IMR-90 (cell line): ENCODE measurements around the gene SLC38A11. TPM values are rescaled to one million over a fixed set of nuclear protein-coding genes. Genes with fewer than 3 reads are reported as not detected.

ENCODE experiments used
- ATAC-seq: fragments of 200-7000 bp; cut with Tn5 transposase; 2 replicates; pipeline ENCODE4 v1.9.1; 2020; ENCODE audit warnings: low read depth, mild to moderate bottlenecking, moderate library complexity
- BruUV-seq: library from RNA; stranded (reverse); fragments of 400-500 nt; replicated peaks from 2 replicates; lab custom pipeline; 2021; lab: Mats Ljungman, UMichigan
- CTCF ChIA-PET: fragments of 300-600 bp; formaldehyde crosslinking; extraction: SDS; loops from one replicate; lab custom pipeline; 2021; ENCODE audit warnings: antibody characterized with exemption; lab: Yijun Ruan, JAX
- POLR2A ChIA-PET: fragments of 300-600 bp; sonication (Branson Sonifier 250); formaldehyde crosslinking; loops from one replicate; lab custom pipeline; 2022; ENCODE audit warnings: antibody characterized with exemption; ENCODE audit not compliant: unreplicated experiment; lab: Charles Lee
- DNase-seq: peaks from one replicate; pipeline ENCODE4 v3.0.0; 2013
- H2AFZ ChIP-seq: replicated peaks from 2 replicates; pipeline ENCODE3; 2013; ENCODE audit warnings: low read length, mild to moderate bottlenecking; ENCODE audit not compliant: poor library complexity
- H2AK5ac ChIP-seq: 2 replicates; pipeline ENCODE4 v1.6.1; 2013; ENCODE audit warnings: low read depth, low read length, inconsistent platforms
- H2AK9ac ChIP-seq: replicated peaks from 2 replicates; pipeline ENCODE3; 2013; ENCODE audit warnings: mild to moderate bottlenecking, low read depth, low read length, moderate library complexity; ENCODE audit not compliant: poor library complexity
- H2BK120ac ChIP-seq: 2 replicates; pipeline ENCODE4 v1.6.1; 2013; ENCODE audit warnings: low read depth, low read length, inconsistent platforms
- H2BK15ac ChIP-seq: 3 replicates; pipeline ENCODE4 v1.6.1; 2013; ENCODE audit warnings: low read depth, low read length, inconsistent platforms
- H2BK20ac ChIP-seq: 2 replicates; pipeline ENCODE4 v1.6.1; 2013; ENCODE audit warnings: low read depth, mild to moderate bottlenecking, inconsistent platforms, low read length, moderate library complexity
- H2BK5ac ChIP-seq: 2 replicates; pipeline ENCODE4 v1.6.1; 2013; ENCODE audit warnings: mild to moderate bottlenecking, low read depth, low read length, inconsistent platforms; ENCODE audit not compliant: poor library complexity, severe bottlenecking
- H3K14ac ChIP-seq: replicated peaks from 2 replicates; pipeline ENCODE4 v1.6.1; 2013; ENCODE audit warnings: low read depth, low read length, inconsistent platforms
- H3K18ac ChIP-seq: 2 replicates; pipeline ENCODE4 v1.6.1; 2013; ENCODE audit warnings: low read depth, low read length, control low read depth
- H3K23ac ChIP-seq: 2 replicates; pipeline ENCODE4 v1.6.1; 2013; ENCODE audit warnings: low read depth, low read length, inconsistent platforms
- H3K27ac ChIP-seq: 2 replicates; pipeline ENCODE4 v1.5.1; 2013; ENCODE audit warnings: mild to moderate bottlenecking, control low read depth, low read length; ENCODE audit not compliant: insufficient read depth
- H3K27me3 ChIP-seq: 2 replicates; pipeline ENCODE4 v1.6.1; 2013; ENCODE audit warnings: low read length; ENCODE audit not compliant: control insufficient read depth, insufficient read depth
- H3K36me3 ChIP-seq: 2 replicates; pipeline ENCODE4 v1.6.1; 2013; ENCODE audit warnings: low read length, mixed read lengths; ENCODE audit not compliant: control insufficient read depth, insufficient read depth
- H3K4ac ChIP-seq: 2 replicates; pipeline ENCODE4 v1.6.1; 2013; ENCODE audit warnings: low read depth, low read length, inconsistent platforms
- H3K4me1 ChIP-seq: 2 replicates; pipeline ENCODE4 v1.6.1; 2013; ENCODE audit warnings: low read length, mixed read lengths; ENCODE audit not compliant: control insufficient read depth, insufficient read depth
- H3K4me2 ChIP-seq: 2 replicates; pipeline ENCODE4 v1.6.1; 2013; ENCODE audit warnings: low read depth, mild to moderate bottlenecking, control low read depth, low read length, moderate library complexity
- H3K4me3 ChIP-seq: 2 replicates; pipeline ENCODE4 v1.5.1; 2013; ENCODE audit warnings: low read depth, mild to moderate bottlenecking, control low read depth, low read length, moderate library complexity; ENCODE audit not compliant: insufficient read depth
- H3K56ac ChIP-seq: 2 replicates; pipeline ENCODE4 v1.6.1; 2013; ENCODE audit warnings: low read length, inconsistent platforms; ENCODE audit not compliant: insufficient read depth; ENCODE audit errors: extremely low read depth
- H3K79me1 ChIP-seq, 2 experiments: 2 replicates each; pipeline ENCODE4 v1.6.1; 2013; ENCODE audit warnings: low read length in 2 of 2, inconsistent platforms in 1 of 2, low read depth in 1 of 2
- H3K9ac ChIP-seq: 2 replicates; pipeline ENCODE4 v1.6.1; 2013; ENCODE audit warnings: low read depth, low read length, control low read depth
- H3K9me1 ChIP-seq: 2 replicates; pipeline ENCODE4 v1.6.1; 2013; ENCODE audit warnings: low read length, inconsistent platforms; ENCODE audit not compliant: insufficient read depth
- H3K9me3 ChIP-seq: 2 replicates; pipeline ENCODE4 v1.6.1; 2013; ENCODE audit warnings: low read length; ENCODE audit not compliant: control insufficient read depth, insufficient read depth
- H4K20me1 ChIP-seq: 2 replicates; pipeline ENCODE4 v1.6.1; 2013; ENCODE audit warnings: low read length, inconsistent platforms; ENCODE audit not compliant: insufficient read depth
- H4K5ac ChIP-seq: 2 replicates; pipeline ENCODE4 v1.6.1; 2013; ENCODE audit warnings: mild to moderate bottlenecking, low read depth, low read length, control low read depth
- H4K8ac ChIP-seq, 2 experiments: 2 replicates each; pipeline ENCODE4 v1.6.1; 2013; ENCODE audit warnings: low read depth in 2 of 2, low read length in 2 of 2, control low read depth in 1 of 2, inconsistent platforms in 1 of 2
- H4K91ac ChIP-seq: 2 replicates; pipeline ENCODE4 v1.6.1; 2013; ENCODE audit warnings: low read depth, low read length, inconsistent platforms; ENCODE audit not compliant: insufficient read depth
- BHLHE40 ChIP-seq: fragments of 150-350 bp; IDR thresholded peaks from 2 replicates; pipeline ENCODE4 v1.6.1; 2016; ENCODE audit warnings: mild to moderate bottlenecking, low read depth, low read length
- CEBPB ChIP-seq: IDR thresholded peaks from 2 replicates; pipeline ENCODE4 v1.6.1; 2012; ENCODE audit warnings: low read depth, low read length, improper control_type of control experiment
- CHD1 ChIP-seq: IDR thresholded peaks from 2 replicates; pipeline ENCODE4 v1.6.1; 2012; ENCODE audit warnings: low read depth, low read length, improper control_type of control experiment
- ELK1 ChIP-seq: fragments of 150-350 bp; IDR thresholded peaks from 2 replicates; pipeline ENCODE4 v1.6.1; 2016; ENCODE audit warnings: low read depth, mild to moderate bottlenecking, low read length, moderate library complexity, borderline replicate concordance
- FOS ChIP-seq: fragments of 150-350 bp; IDR thresholded peaks from 2 replicates; pipeline ENCODE4 v1.6.1; 2016; ENCODE audit warnings: low read depth, low read length
- MAFK ChIP-seq: IDR thresholded peaks from 2 replicates; pipeline ENCODE4 v1.6.1; 2012; ENCODE audit warnings: low read depth, low read length, improper control_type of control experiment
- MAZ ChIP-seq: IDR thresholded peaks from 2 replicates; pipeline ENCODE4 v1.6.1; 2012; ENCODE audit warnings: low read depth, mild to moderate bottlenecking, low read length, improper control_type of control experiment, moderate library complexity, borderline replicate concordance
- MXI1 ChIP-seq: IDR thresholded peaks from 2 replicates; pipeline ENCODE4 v1.6.1; 2012; ENCODE audit warnings: low read depth, mild to moderate bottlenecking, low read length, moderate library complexity, borderline replicate concordance
- NFE2L2 ChIP-seq: fragments of 150-350 bp; IDR thresholded peaks from 2 replicates; pipeline ENCODE4 v1.6.1; 2016; ENCODE audit warnings: low read depth, mild to moderate bottlenecking, low read length
- POLR2A ChIP-seq: IDR thresholded peaks from 2 replicates; pipeline ENCODE4 v1.6.1; 2012; ENCODE audit warnings: mild to moderate bottlenecking, low read depth, low read length
- RAD21 ChIP-seq: IDR thresholded peaks from 2 replicates; pipeline ENCODE4 v1.6.1; 2012; ENCODE audit warnings: low read length, improper control_type of control experiment
- RCOR1 ChIP-seq: IDR thresholded peaks from 2 replicates; pipeline ENCODE4 v1.6.1; 2012; ENCODE audit warnings: mild to moderate bottlenecking, low read length, improper control_type of control experiment; ENCODE audit not compliant: insufficient replicate concordance
- RFX5 ChIP-seq: IDR thresholded peaks from 2 replicates; pipeline ENCODE4 v1.8.0; 2012; ENCODE audit warnings: low read depth, mild to moderate bottlenecking, low read length, moderate library complexity
- SMC3 ChIP-seq: fragments of 150-350 bp; IDR thresholded peaks from 2 replicates; pipeline ENCODE4 v1.6.1; 2016; ENCODE audit warnings: low read depth, mild to moderate bottlenecking, antibody characterized with exemption, low read length, moderate library complexity
- USF2 ChIP-seq: fragments of 150-350 bp; IDR thresholded peaks from 2 replicates; pipeline ENCODE4 v1.6.1; 2017; ENCODE audit warnings: mild to moderate bottlenecking, antibody characterized with exemption, low read length, low read depth
- WGBS, 2 experiments: methylation state at CpG; one replicate each; pipeline versions ENCODE4 v1.1.5 to v1.1.7; 2013; ENCODE audit warnings: missing lambda C conversion rate in 2 of 2; ENCODE audit not compliant: insufficient read length in 1 of 2; ENCODE audit errors: extremely low coverage in 2 of 2; 5-methylcytosine and 5-hydroxymethylcytosine counted together
- dilution Hi-C: fragments of 300-500 bp; cut with HindIII; formaldehyde crosslinking; loops from one replicate; pipeline ENCODE4 v1.14.3; 2018; ENCODE audit warnings: low sequenced_read_pairs; ENCODE audit not compliant: unreplicated experiment
- in situ Hi-C: fragments of 300-500 bp; cut with MboI; formaldehyde crosslinking; loops from 3 replicates; pipeline ENCODE4 v1.14.3; 2019; ENCODE audit warnings: low sequenced_read_pairs, inconsistent platforms, mixed read lengths
- intact Hi-C: fragments of 100-400 bp; cut with micrococcal nuclease; formaldehyde crosslinking; loops from 2 replicates; pipeline ENCODE4 v1.10.0; 2022
- polyA plus RNA-seq, 3 experiments: library from polyadenylated mRNA; depleted of rRNA; stranded (reverse); fragments of >200 nt; gene quantifications; 2 replicates each; pipeline ENCODE4 v1.2.3, GENCODE V29; 2012; ENCODE audit warnings: low replicate concordance in 1 of 3
- total RNA-seq: library from RNA; depleted of rRNA; stranded (reverse); fragments of >200 nt; gene quantifications from 2 replicates; pipeline ENCODE4 v1.2.3, GENCODE V29; 2012
- TF ChIP-seq, protein P1 (sequence below): conservative IDR thresholded peaks from 2 replicates; pipeline ENCODE4 v1.5.1; 2012; ENCODE audit warnings: mild to moderate bottlenecking, low read depth, low read length, improper control_type of control experiment

Gene SLC38A11
- total and polyA plus RNA-seq, 2 of the 4 experiments (the other 2 are of a cell fraction): 0.18 to 0.21 TPM

- no peak overlapping the region for H3K4ac ChIP-seq
- H4K20me1 ChIP-seq: no peaks in the 10 kb centered on the region
- H3K18ac ChIP-seq: no peak overlapping the region
- no peak overlapping the region for H3K23ac ChIP-seq
- no peak overlapping the region for H2BK5ac ChIP-seq
- peaks cover 3% of the 10 kb centered on the region; the same call in 1 of the 2 replicates for H3K27me3 ChIP-seq
- no peak overlapping the region for H2AFZ ChIP-seq
- no peak overlapping the region for H3K9ac ChIP-seq
- H4K8ac ChIP-seq: no peak overlapping the region
- no peak overlapping the region for H3K14ac ChIP-seq
- intact Hi-C loops: no loop called here
- no peak overlapping the region for H3K4me2 ChIP-seq
- H3K9me3 ChIP-seq: no peaks in the 10 kb centered on the region
- DNase-seq (no peak), ATAC-seq (no peak)
- no peaks in the 10 kb centered on the region for H3K4me1 ChIP-seq
- H2BK20ac ChIP-seq: no peak overlapping the region
- H3K27ac ChIP-seq: no peak overlapping the region
- dilution Hi-C loops: no loop called here
- no peak overlapping the region for H2AK5ac ChIP-seq
- ChIA-PET CTCF (interaction anchor here (1.2 kb wide), 1 partner anchor 11 kb away, joined by 3 read pairs; no protein-coding TSS in a partner anchor), POLR2A (no interaction called here)
- no TSS peak for BruUV-seq
- no peaks in the 10 kb centered on the region for H3K9me1 ChIP-seq
- H2BK120ac ChIP-seq: no peak overlapping the region
- H4K5ac ChIP-seq: no peak overlapping the region
- H3K79me1 ChIP-seq: no peaks in the 10 kb centered on the region
- no peak overlapping the region for H4K91ac ChIP-seq
- H3K56ac ChIP-seq: no peak overlapping the region
- no CpG with 5 or more reads among the region's 4 CpGs for WGBS, 2 experiments
- in situ Hi-C loops: no loop called here
- H3K36me3 ChIP-seq: no peaks in the 10 kb centered on the region
- H2BK15ac ChIP-seq: no peak overlapping the region
- H3K4me3 ChIP-seq: no peak overlapping the region
- no peak overlapping the region for H2AK9ac ChIP-seq
- TF ChIP-seq NFE2L2 (no peak), SMC3 (no peak), FOS (no peak), CEBPB (no peak), MAFK (no peak), ELK1 (no peak), USF2 (no peak), RFX5 (no peak), CHD1 (no peak), RCOR1 (no peak), RAD21 (no peak), BHLHE40 (no peak), MXI1 (no peak), POLR2A (no peak), MAZ (no peak)
- TF ChIP-seq, protein P1, sequence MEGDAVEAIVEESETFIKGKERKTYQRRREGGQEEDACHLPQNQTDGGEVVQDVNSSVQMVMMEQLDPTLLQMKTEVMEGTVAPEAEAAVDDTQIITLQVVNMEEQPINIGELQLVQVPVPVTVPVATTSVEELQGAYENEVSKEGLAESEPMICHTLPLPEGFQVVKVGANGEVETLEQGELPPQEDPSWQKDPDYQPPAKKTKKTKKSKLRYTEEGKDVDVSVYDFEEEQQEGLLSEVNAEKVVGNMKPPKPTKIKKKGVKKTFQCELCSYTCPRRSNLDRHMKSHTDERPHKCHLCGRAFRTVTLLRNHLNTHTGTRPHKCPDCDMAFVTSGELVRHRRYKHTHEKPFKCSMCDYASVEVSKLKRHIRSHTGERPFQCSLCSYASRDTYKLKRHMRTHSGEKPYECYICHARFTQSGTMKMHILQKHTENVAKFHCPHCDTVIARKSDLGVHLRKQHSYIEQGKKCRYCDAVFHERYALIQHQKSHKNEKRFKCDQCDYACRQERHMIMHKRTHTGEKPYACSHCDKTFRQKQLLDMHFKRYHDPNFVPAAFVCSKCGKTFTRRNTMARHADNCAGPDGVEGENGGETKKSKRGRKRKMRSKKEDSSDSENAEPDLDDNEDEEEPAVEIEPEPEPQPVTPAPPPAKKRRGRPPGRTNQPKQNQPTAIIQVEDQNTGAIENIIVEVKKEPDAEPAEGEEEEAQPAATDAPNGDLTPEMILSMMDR: no peak
These were observed 105.1 kb downstream of the SLC38A11 start for GRCh38 chr2:164850235-164850634.
